CD4-positive, alpha-beta memory T cell (primary cell): ENCODE data around the gene MROH7. TPM values are rescaled to one million over a fixed set of nuclear protein-coding genes. Genes with fewer than 3 reads are reported as not detected.

ENCODE experiments used
- CTCF ChIA-PET: fragments of 350-600 bp; sonication (Branson Sonifier 250); formaldehyde crosslinking; loops from one replicate; lab custom pipeline; 2021; ENCODE audit warnings: inconsistent platforms; ENCODE audit not compliant: partially characterized antibody; lab: Charles Lee
- POLR2A ChIA-PET: fragments of 350-600 bp; sonication (Branson Sonifier 250); formaldehyde crosslinking; loops from one replicate; lab custom pipeline; 2021; ENCODE audit not compliant: partially characterized antibody; lab: Charles Lee
- DNase-seq, 5 donors: peaks; one replicate each; pipeline versions ENCODE4 v3.0.0 to v3.0.0-alpha.2; 2020 to 2022; ENCODE audit warnings: mixed read lengths in 1 of 5
- H3K27ac ChIP-seq: one replicate; pipeline ENCODE4 v1.7.0; 2013; ENCODE audit warnings: low read depth, low read length
- H3K27me3 ChIP-seq: 2 replicates; pipeline ENCODE4 v1.7.0; 2013; ENCODE audit warnings: mild to moderate bottlenecking, low read length, moderate library complexity; ENCODE audit not compliant: insufficient read depth
- H3K36me3 ChIP-seq: 2 replicates; pipeline ENCODE4 v1.7.0; 2013; ENCODE audit warnings: mild to moderate bottlenecking, low read length, moderate library complexity; ENCODE audit not compliant: insufficient read depth
- H3K4me1 ChIP-seq: 2 replicates; pipeline ENCODE4 v1.7.0; 2013; ENCODE audit warnings: mild to moderate bottlenecking, low read length, moderate library complexity; ENCODE audit not compliant: insufficient read depth
- H3K4me3 ChIP-seq, 2 donors: one replicate each; pipeline ENCODE4 v1.7.0; 2013; ENCODE audit warnings: low read length in 2 of 2, mild to moderate bottlenecking in 1 of 2
- H3K9me3 ChIP-seq, 2 donors: one replicate each; pipeline ENCODE4 v1.7.0; 2013; ENCODE audit warnings: low read length in 2 of 2, control low read depth in 1 of 2; ENCODE audit not compliant: control insufficient read depth in 1 of 2
- H3K27ac Mint-ChIP-seq, 7 donors: one replicate each; pipeline ENCODE4 v1.8.0; 2020 to 2021; ENCODE audit warnings: mixed read lengths in 7 of 7, mild to moderate bottlenecking in 6 of 7, inconsistent platforms in 3 of 7, moderate library complexity in 3 of 7
- H3K27me3 Mint-ChIP-seq, 2 donors: one replicate each; pipeline ENCODE4 v1.8.0; 2020 to 2021; ENCODE audit warnings: mixed read lengths in 2 of 2
- H3K36me3 Mint-ChIP-seq, 2 donors: one replicate each; pipeline ENCODE4 v1.8.0; 2020 to 2021; ENCODE audit warnings: mixed read lengths in 2 of 2, inconsistent platforms in 1 of 2, mild to moderate bottlenecking in 1 of 2
- H3K4me1 Mint-ChIP-seq, 4 donors: one replicate each; pipeline ENCODE4 v1.8.0; 2020 to 2021; ENCODE audit warnings: mixed read lengths in 4 of 4, mild to moderate bottlenecking in 1 of 4
- H3K4me3 Mint-ChIP-seq, 8 donors: one replicate each; pipeline ENCODE4 v1.8.0; 2020 to 2021; ENCODE audit warnings: mixed read lengths in 8 of 8, mild to moderate bottlenecking in 7 of 8, moderate library complexity in 6 of 8, inconsistent platforms in 3 of 8
- H3K9me3 Mint-ChIP-seq, 8 donors: one replicate each; pipeline ENCODE4 v1.8.0; 2020 to 2021; ENCODE audit warnings: mixed read lengths in 8 of 8, mild to moderate bottlenecking in 5 of 8, inconsistent platforms in 3 of 8, moderate library complexity in 1 of 8
- intact Hi-C: fragments of 100-400 bp; cut with micrococcal nuclease; formaldehyde crosslinking; loops from one replicate; pipeline ENCODE4 v1.15.1; 2023
- polyA plus RNA-seq, 2 donors: library from polyadenylated mRNA; unstranded; fragments of 300-500 nt; fragmentation: Illumina TruSeq; gene quantifications; one replicate each; pipeline ENCODE4 v1.2.3, GENCODE V29; 2021
- total RNA-seq, 2 experiments: library from RNA; stranded (reverse); gene quantifications; one replicate each; pipeline ENCODE4 v1.2.3, GENCODE V29; 2021

Gene MROH7
- total and polyA plus RNA-seq, 4 experiments from 2014 or later = 0.22 to 0.38 TPM; not detected in 2

DNA sequence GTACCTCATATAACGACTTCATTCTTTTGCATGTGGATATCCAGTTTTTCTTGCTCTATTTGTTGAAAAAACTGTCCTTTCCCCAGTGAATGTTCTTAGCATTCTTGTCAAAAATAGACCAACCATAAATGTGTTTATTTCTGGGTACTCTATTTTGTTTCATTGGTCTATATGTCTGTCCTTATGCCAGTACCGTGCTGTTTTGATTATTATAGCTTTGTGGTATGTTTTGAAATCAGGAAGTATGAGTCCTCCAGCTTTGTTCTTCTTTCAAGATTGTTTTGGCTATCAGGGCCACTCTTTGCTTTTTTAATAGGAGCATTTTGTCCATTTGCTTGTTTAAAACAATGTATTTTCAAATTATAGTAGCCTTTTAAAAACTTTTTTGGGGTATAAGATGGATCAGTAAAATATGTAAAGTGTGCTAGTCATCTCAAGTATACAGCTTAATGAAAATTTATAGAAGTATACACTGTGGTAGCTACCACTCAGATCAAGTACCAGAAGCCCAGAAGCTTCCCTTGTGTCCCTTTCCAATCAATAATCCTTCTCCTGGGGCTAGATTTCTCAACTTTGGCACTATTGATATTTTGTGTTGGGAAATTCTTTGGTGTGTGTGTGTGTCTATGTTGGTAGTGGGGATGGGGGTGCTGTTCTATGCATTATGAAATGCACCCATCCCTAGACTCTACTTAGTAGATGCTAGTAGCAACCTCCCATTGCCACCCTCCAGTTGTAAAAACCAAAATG is 16.8 kb downstream of the MROH7 start:
- Histone ChIP-seq H3K36me3 (no peaks in the 10 kb centered on the region), H3K27me3 (no peaks in the 10 kb centered on the region), H3K4me1 (no peaks in the 10 kb centered on the region), H3K27ac (no peak overlapping the region), H3K9me3 (peaks cover 0 to 4% of the 10 kb centered on the region in 2 donors), H3K4me3 (no peak overlapping the region)
- H3K27me3 Mint-ChIP-seq = peaks cover 0 to 1% of the 10 kb centered on the region in 2 donors
- no peaks in the 10 kb centered on the region for H3K4me1 Mint-ChIP-seq
- no peak overlapping the region for H3K27ac Mint-ChIP-seq
- intact Hi-C loops = no loop called here
- ChIA-PET POLR2A (no interaction called here), CTCF (no interaction called here)
- DNase-seq = no peak
- no peak overlapping the region for H3K4me3 Mint-ChIP-seq
- H3K9me3 Mint-ChIP-seq = peaks cover 0 to 20% (median 8%) of the 10 kb centered on the region in 8 donors
- peaks cover 0 to 5% of the 10 kb centered on the region in 2 donors for H3K36me3 Mint-ChIP-seq

DNA sequence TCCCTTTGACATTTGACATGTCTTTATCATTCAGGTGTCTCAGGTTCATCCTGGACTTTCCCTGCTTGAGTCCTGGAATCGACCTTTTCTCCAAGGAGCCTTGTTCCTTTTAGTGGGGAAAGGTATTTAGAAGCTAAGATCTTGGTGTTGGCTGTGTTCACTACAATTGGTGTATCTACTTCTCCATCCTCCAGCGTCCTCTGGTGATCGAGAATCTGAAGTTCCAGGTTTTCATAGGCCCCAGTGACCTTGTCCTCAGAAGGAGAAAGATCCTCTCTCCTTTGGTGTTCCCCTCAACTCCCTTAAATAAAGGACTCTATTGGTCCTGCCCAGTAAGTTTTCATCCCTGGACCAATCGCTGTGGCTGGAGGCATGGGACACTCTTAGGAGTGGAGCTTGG is 22.1 kb downstream of the MROH7 start:
- Histone ChIP-seq H3K9me3 (no peaks in the 10 kb centered on the region), H3K4me1 (no peaks in the 10 kb centered on the region), H3K27me3 (no peaks in the 10 kb centered on the region), H3K36me3 (no peaks in the 10 kb centered on the region), H3K27ac (no peak overlapping the region), H3K4me3 (no peak overlapping the region)
- Mint-ChIP-seq H3K4me1 (peaks cover 0 to 1% (median 0%) of the 10 kb centered on the region in 4 donors), H3K27me3 (peaks cover 0 to 1% of the 10 kb centered on the region in 2 donors), H3K4me3 (no peak overlapping the region), H3K9me3 (peaks cover 0 to 9% (median 4%) of the 10 kb centered on the region in 8 donors), H3K36me3 (peaks cover 0 to 5% of the 10 kb centered on the region in 2 donors), H3K27ac (no peak overlapping the region)
- no peak for DNase-seq
- intact Hi-C loops = no loop called here
- POLR2A ChIA-PET = no interaction called here
- CTCF ChIA-PET = interaction anchor here (0.7 to 1.0 kb wide), 2 partner anchors 146 to 561 kb away, joined by 3 read pairs; no protein-coding TSS in a partner anchor

DNA sequence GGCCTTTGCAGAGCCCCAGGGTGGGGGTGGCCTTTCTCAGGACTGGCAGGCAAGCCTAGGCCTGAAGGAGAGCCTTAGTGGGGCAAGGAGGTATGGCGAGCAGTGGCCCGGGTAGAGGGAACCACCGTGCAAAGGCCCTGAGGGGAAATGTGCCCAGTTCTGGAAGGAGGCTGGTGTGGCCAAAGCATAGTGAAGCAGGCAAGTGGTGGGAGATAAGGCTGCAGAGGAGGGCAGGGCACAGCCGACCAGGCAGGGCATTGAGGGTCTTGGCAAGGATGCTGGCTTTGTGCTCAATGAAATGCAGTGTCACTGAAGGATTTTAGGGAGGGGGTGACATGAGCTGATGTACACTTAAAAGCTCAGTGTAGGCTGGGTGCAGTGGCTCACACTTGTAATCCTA is 22.8 kb downstream of the MROH7 start:
- peaks cover 0 to 1% (median 0%) of the 10 kb centered on the region in 4 donors for H3K4me1 Mint-ChIP-seq
- DNase-seq = no peak
- ChIA-PET CTCF (no interaction called here), POLR2A (no interaction called here)
- Histone ChIP-seq H3K36me3 (no peaks in the 10 kb centered on the region), H3K27me3 (no peaks in the 10 kb centered on the region), H3K9me3 (no peaks in the 10 kb centered on the region), H3K27ac (no peak overlapping the region), H3K4me1 (no peaks in the 10 kb centered on the region), H3K4me3 (no peak overlapping the region)
- H3K36me3 Mint-ChIP-seq = peaks cover 0 to 5% of the 10 kb centered on the region in 2 donors
- intact Hi-C loops = no loop called here
- H3K27me3 Mint-ChIP-seq = peaks cover 0 to 1% of the 10 kb centered on the region in 2 donors
- H3K27ac Mint-ChIP-seq = no peak overlapping the region
- H3K4me3 Mint-ChIP-seq = peak overlapping the region in 1 of 8 donors; percentile 6
- peaks cover 0 to 7% (median 3%) of the 10 kb centered on the region in 8 donors for H3K9me3 Mint-ChIP-seq

DNA sequence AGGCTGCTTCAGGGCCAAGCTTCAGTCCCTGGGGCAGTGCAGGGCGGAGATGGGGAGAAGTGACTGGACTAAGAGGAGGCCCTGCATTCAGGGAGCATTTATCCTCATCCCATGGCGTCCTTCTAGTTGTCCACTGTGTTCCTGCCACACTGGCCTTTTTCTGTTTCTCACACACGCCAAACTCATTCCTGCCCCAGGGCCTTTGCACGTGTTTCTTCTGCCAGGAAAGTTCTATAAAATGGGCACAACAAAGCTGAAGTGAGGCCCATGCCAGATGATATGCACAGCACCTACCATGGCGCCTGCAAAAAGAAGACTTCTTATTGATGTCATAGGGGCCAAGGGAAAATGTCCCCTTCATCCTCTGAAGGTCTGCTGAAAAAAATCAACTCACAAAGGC is 24.3 kb downstream of the MROH7 start:
- Histone ChIP-seq H3K4me1 (no peaks in the 10 kb centered on the region), H3K36me3 (no peaks in the 10 kb centered on the region), H3K27ac (no peak overlapping the region), H3K4me3 (no peak overlapping the region), H3K27me3 (no peaks in the 10 kb centered on the region), H3K9me3 (no peaks in the 10 kb centered on the region)
- Mint-ChIP-seq H3K27me3 (no peaks in the 10 kb centered on the region), H3K9me3 (peaks cover 0 to 3% (median 0%) of the 10 kb centered on the region in 8 donors), H3K4me3 (no peak overlapping the region), H3K36me3 (no peaks in the 10 kb centered on the region), H3K4me1 (peaks cover 0 to 1% (median 0%) of the 10 kb centered on the region in 4 donors), H3K27ac (no peak overlapping the region)
- intact Hi-C loops = no loop called here
- DNase-seq = no peak
- ChIA-PET CTCF (no interaction called here), POLR2A (no interaction called here)

DNA sequence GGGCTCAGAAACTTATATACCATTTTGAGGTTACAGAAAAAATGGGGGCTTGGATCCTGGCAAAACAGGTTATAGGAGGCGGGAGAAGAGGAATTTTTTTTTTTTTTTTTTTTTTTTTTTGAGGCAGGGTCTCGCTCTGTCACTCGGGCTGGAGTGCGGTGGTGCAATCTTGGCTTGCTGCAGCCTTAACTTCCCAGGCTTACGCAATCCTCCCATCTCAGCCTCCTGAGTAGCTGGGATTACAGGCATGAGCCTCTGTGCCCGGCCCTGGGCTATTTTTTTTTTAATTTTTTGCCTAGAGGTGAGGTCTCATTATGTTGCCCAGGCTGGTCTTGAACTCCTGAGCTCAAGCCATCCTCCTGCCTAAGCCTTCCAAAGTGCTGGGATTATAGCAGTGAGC is 24.7 kb downstream of the MROH7 start:
- no peaks in the 10 kb centered on the region for H3K4me1 ChIP-seq
- Mint-ChIP-seq H3K4me3 (no peak overlapping the region), H3K27ac (no peak overlapping the region), H3K4me1 (peaks cover 0 to 1% (median 0%) of the 10 kb centered on the region in 4 donors), H3K9me3 (peaks cover 0 to 3% (median 0%) of the 10 kb centered on the region in 8 donors), H3K36me3 (no peaks in the 10 kb centered on the region), H3K27me3 (no peaks in the 10 kb centered on the region)
- no peaks in the 10 kb centered on the region for H3K27me3 ChIP-seq
- no peak for DNase-seq
- no peaks in the 10 kb centered on the region for H3K36me3 ChIP-seq
- H3K27ac ChIP-seq = no peak overlapping the region
- H3K4me3 ChIP-seq = no peak overlapping the region
- ChIA-PET POLR2A (no interaction called here), CTCF (interaction anchor here (0.8 to 1.0 kb wide), 2 partner anchors 135 to 167 kb away, joined by 3 to 4 read pairs; no protein-coding TSS in a partner anchor)
- H3K9me3 ChIP-seq = no peaks in the 10 kb centered on the region
- intact Hi-C loops = no loop called here

DNA sequence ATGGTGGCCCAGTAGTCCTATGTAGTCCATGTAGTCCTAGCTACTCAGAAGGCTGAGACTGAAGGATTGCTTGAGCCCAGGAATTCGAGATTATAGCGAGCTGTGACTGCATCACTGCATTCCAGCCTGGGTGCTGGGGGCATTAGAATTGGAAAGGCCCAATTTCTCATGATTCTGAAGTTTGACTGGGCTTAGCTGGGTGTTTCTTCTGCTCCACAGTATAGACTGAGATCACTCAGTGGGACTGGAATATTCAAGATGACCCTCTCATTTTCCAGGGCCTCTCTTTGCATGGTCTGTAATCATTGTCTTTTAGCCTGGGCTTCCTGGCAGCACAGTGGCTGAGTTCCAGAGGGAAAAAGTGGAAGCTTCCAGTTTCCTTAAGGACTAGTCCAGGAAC is 26.2 kb downstream of the MROH7 start:
- intact Hi-C loops = no loop called here
- Mint-ChIP-seq H3K9me3 (peaks cover 0 to 3% (median 0%) of the 10 kb centered on the region in 8 donors), H3K27me3 (peaks cover 0 to 6% of the 10 kb centered on the region in 2 donors), H3K36me3 (no peaks in the 10 kb centered on the region), H3K27ac (no peak overlapping the region), H3K4me1 (peaks cover 1 to 6% (median 4%) of the 10 kb centered on the region in 4 donors), H3K4me3 (no peak overlapping the region)
- CTCF ChIA-PET = interaction anchor here (1.0 to 1.1 kb wide), 2 partner anchors 13 to 142 kb away, joined by 3 read pairs; no protein-coding TSS in a partner anchor
- Histone ChIP-seq H3K4me1 (no peaks in the 10 kb centered on the region), H3K36me3 (no peaks in the 10 kb centered on the region), H3K4me3 (no peak overlapping the region), H3K27me3 (no peaks in the 10 kb centered on the region), H3K27ac (no peak overlapping the region), H3K9me3 (no peaks in the 10 kb centered on the region)
- POLR2A ChIA-PET = no interaction called here
- no peak for DNase-seq

DNA sequence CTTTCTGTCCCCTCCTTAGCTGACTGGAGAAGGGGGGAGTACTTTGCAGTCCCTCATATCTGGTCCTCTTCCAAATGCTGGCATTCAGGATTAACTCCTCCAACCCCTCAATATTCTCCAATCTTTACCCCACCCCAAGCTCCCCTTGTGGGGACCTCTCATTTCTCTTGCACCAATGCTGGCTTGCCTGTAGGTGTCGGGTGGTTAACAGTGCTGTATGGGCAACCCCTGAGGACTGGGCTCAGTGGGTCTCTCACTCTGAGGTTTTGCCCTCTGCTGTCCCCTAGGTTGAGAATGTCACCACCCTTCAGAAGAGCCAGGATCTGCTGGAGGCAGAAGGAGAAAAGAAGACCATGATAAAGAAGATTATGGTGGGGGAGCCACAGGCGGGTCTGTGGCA is 27.0 kb downstream of the MROH7 start:
- no peaks in the 10 kb centered on the region for H3K9me3 ChIP-seq
- intact Hi-C loops = no loop called here
- ChIA-PET CTCF (interaction anchor here (1.5 to 1.6 kb wide), 2 partner anchors 132 to 142 kb away, joined by 5 read pairs; partner anchors contain the start of gene TTC22), POLR2A (no interaction called here)
- H3K27ac ChIP-seq = no peak overlapping the region
- Mint-ChIP-seq H3K27me3 (peaks cover 0 to 6% of the 10 kb centered on the region in 2 donors), H3K36me3 (no peaks in the 10 kb centered on the region), H3K9me3 (peaks cover 0 to 3% (median 0%) of the 10 kb centered on the region in 8 donors), H3K27ac (no peak overlapping the region), H3K4me1 (peaks cover 1 to 6% (median 4%) of the 10 kb centered on the region in 4 donors), H3K4me3 (no peak overlapping the region)
- no peaks in the 10 kb centered on the region for H3K4me1 ChIP-seq
- DNase-seq = no peak
- H3K36me3 ChIP-seq = no peaks in the 10 kb centered on the region
- no peaks in the 10 kb centered on the region for H3K27me3 ChIP-seq
- H3K4me3 ChIP-seq = no peak overlapping the region
